IPS-20b (cell line): ENCODE data around the gene EME1.
"Not testable (repeated sequence)": the region's sequence is repeated elsewhere in the genome, so short reads cannot be mapped to it uniquely, and the experiment has no call there.

Experiments
- H3K27ac ChIP-seq: one replicate; pipeline ENCODE4 v1.5.1; 2013; ENCODE audit warnings: low read length
- H3K27me3 ChIP-seq: 2 replicates; pipeline ENCODE4 v1.6.1; 2013; ENCODE audit warnings: mild to moderate bottlenecking, low read length, inconsistent platforms; ENCODE audit not compliant: insufficient read depth
- H3K36me3 ChIP-seq: 2 replicates; pipeline ENCODE4 v1.6.1; 2013; ENCODE audit warnings: low read depth, mild to moderate bottlenecking, inconsistent platforms, low read length, moderate library complexity; ENCODE audit not compliant: insufficient read depth
- H3K4me1 ChIP-seq: 2 replicates; pipeline ENCODE4 v1.6.1; 2013; ENCODE audit warnings: mild to moderate bottlenecking, control low read depth, inconsistent platforms, low read length, moderate library complexity; ENCODE audit not compliant: insufficient read depth
- H3K4me3 ChIP-seq: 2 replicates; pipeline ENCODE4 v1.5.1; 2013; ENCODE audit warnings: mild to moderate bottlenecking, low read length, inconsistent platforms
- H3K9ac ChIP-seq: 2 replicates; pipeline ENCODE4 v1.6.1; 2013; ENCODE audit warnings: low read depth, mild to moderate bottlenecking, inconsistent platforms, low read length, moderate library complexity
- H3K9me3 ChIP-seq: 2 replicates; pipeline ENCODE4 v1.6.1; 2013; ENCODE audit warnings: mild to moderate bottlenecking, low read depth, low read length, inconsistent platforms; ENCODE audit not compliant: insufficient read depth

EME1 gene, protein sequence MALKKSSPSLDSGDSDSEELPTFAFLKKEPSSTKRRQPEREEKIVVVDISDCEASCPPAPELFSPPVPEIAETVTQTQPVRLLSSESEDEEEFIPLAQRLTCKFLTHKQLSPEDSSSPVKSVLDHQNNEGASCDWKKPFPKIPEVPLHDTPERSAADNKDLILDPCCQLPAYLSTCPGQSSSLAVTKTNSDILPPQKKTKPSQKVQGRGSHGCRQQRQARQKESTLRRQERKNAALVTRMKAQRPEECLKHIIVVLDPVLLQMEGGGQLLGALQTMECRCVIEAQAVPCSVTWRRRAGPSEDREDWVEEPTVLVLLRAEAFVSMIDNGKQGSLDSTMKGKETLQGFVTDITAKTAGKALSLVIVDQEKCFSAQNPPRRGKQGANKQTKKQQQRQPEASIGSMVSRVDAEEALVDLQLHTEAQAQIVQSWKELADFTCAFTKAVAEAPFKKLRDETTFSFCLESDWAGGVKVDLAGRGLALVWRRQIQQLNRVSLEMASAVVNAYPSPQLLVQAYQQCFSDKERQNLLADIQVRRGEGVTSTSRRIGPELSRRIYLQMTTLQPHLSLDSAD

DNA sequence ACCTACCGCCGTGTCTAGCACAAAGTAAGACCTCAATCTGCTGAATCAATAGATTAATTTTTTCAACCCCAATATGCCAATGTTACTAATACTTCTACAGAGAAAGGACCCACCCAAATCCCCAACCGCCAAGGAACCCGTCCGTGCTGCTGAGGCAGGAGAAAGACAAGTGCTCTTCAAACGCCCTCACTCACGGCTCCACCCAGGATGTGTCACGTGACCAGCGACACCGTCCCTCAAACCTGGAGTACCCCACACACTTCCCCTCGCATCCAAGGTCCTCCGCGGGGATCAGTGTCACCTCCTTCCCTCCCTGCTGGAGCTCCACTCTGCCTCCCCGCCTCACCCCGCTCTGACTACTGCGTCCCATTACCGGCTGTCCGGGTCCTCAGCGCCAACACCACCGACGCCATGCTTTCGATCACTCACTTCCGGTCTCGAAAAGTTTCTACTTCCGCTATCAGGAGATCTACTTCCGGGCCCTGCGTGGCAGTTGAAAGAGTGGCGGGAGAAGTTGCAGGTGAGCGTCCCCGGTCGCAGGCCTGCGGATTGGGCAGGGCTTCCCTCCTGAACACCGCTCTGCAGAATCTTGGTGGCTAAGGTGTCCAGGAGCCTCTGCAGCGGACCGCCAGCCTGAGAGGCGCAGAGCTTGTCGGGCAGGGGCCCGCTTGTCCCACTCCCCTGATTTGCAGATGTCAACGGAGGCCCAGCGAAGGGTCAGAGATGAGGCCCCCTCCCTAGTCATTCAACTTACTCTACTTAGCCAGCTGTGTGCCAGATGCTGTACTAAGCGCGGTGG is at the start of gene EME1, which contains the start of gene MRPL27:
Gene EME1, plus strand, starts transcription at position 472 of the 799 bp plus-strand sequence. CDS start 1,980 bp downstream, outside the sequence.
Gene MRPL27, minus strand, starts transcription at position 427 of the 799 bp plus-strand sequence. Its CDS starts 14 bp downstream, at position 413.
- peak within 1 kb of the TSS; percentile 97 for H3K9ac ChIP-seq
- H3K27ac ChIP-seq = peak within 1 kb of the TSS; percentile 96
- peaks cover 60% of the 10 kb centered on the region for H3K36me3 ChIP-seq
- no peaks in the 10 kb centered on the region for H3K9me3 ChIP-seq
- H3K4me1 ChIP-seq = peaks cover 5% of the 10 kb centered on the region; the same call in 1 of the 2 replicates
- no peaks in the 10 kb centered on the region for H3K27me3 ChIP-seq
- H3K4me3 ChIP-seq = peak within 1 kb of the TSS; percentile 94

DNA sequence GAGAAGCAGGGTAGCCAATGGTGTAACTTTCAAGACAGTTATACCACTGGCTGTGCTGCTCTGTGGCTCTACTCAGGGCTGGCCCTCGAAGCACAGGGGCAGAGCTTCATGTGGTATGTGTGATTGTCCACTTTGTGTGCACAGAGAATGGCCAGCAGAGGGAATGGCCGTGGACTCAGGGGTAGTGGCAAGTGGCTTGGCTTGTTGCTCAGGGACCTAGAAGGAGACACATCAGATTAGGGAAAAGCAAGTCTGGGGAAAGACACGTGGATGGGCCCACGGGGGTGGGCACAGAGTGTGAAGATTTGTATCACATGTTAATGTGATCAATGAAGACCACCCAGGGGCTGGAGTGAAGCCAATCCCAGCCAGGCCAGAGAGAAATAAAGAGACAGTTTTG is 47.1 kb upstream of the EME1 start:
- no peaks in the 10 kb centered on the region for H3K9me3 ChIP-seq
- H3K4me3 ChIP-seq = no peak overlapping the region

DNA sequence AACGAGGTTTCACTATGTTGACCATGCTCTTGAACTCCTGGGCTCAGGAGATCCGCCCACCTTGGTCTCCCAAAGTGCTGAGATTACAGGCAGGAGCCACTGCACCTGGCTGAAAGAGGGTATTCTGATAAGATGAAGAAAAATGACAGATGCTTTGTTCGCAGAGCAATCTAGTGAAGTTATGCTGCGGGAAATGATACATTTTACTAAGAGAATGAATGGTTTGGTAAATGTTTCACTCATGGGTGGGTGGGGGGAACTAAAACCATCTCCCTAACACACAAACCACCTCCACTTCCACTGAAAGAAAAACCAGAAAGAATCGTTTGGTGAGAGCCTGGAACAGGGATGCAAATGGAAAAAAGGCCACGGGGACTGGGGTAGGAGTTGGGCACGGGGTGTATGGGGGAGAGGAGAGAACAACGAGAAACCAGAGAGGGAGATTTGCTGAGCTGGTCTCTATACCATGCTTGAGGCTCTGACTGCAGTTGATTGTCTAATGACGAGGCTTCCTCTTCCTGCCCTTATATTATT is 46.1 kb upstream of the EME1 start:
- Histone ChIP-seq H3K36me3 (no peaks in the 10 kb centered on the region), H3K27me3 (no peaks in the 10 kb centered on the region), H3K4me1 (no peaks in the 10 kb centered on the region), H3K9me3 (no peaks in the 10 kb centered on the region), H3K9ac (no peak overlapping the region), H3K27ac (no peak overlapping the region), H3K4me3 (no peak overlapping the region)

More for the DNA sequence above, 47.1 kb upstream of the EME1 start:
- Histone ChIP-seq H3K36me3 (no peaks in the 10 kb centered on the region), H3K4me1 (no peaks in the 10 kb centered on the region), H3K9ac (no peak overlapping the region), H3K27me3 (no peaks in the 10 kb centered on the region), H3K27ac (no peak overlapping the region)

DNA sequence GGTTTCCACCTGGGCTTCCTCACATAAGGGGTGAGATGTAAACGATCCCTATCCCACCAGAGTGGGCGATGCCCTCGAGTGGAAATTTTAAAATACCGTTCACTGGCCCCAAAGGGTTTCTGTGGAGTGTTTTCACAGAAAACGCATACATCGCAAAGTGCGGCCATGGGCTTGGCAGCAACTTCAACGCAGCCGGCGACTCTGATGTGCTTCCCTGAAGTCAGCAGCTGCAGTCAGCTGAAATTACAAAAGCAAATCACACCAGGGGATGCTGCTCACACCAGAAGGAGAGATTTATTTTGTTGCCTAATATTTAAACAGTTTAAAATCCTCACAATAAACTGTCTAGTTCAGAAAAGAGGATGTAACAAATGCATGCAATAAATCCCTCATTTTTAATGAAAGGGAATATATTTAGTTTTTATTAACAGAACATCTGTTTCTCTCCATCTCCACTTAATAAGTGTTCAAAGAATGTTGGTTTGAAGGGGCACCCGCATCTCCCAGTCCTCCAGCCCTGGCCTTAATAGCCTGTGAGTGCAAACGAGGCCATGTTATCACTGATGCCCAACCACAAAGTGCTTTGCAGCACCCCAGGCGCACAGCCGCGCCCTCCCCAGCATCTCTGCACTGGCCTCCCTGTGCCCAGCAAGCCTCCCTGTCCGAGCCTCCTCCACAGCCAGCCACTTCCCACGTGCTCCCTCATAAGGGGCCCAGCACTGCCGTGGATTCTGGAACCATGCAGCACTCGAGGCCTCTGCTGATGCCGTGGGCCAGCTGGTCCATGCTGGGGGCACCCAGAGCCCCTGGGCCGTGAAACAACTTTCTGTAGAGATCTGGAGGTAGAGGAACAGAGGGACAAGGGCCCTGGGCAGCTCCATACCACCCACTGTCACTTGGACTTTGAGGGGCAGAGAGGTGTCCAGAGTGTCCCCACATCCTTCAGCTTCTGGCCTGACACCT is 44.4 kb upstream of the EME1 start:
- H3K27me3 ChIP-seq = no peaks in the 10 kb centered on the region
- no peaks in the 10 kb centered on the region for H3K36me3 ChIP-seq
- H3K9me3 ChIP-seq = no peaks in the 10 kb centered on the region
- no peak overlapping the region for H3K27ac ChIP-seq
- no peak overlapping the region for H3K4me3 ChIP-seq
- H3K4me1 ChIP-seq = no peaks in the 10 kb centered on the region
- no peak overlapping the region for H3K9ac ChIP-seq

DNA sequence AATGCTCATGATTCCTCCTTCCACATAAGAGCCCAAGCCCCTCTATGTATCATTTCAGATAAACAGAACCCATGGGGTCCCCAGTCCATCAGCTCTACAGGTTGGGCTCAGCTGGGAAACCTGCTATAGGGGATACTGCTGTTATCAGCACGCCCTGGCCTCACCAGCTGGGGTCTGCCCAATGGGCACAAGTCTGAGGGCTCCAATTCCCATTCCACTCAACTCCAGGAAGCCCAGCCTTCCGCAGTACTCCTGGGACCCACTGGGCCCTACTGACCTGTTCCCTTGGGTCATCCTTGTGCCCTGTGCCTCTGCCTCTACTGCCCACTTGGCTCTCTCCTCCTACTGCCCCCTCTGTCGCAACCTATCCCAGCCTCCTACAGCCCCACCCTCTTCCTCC is 43.3 kb upstream of the EME1 start:
- no peaks in the 10 kb centered on the region for H3K4me1 ChIP-seq
- no peak overlapping the region for H3K27ac ChIP-seq
- H3K4me3 ChIP-seq = no peak overlapping the region
- H3K27me3 ChIP-seq = no peaks in the 10 kb centered on the region
- H3K36me3 ChIP-seq = no peaks in the 10 kb centered on the region
- no peak overlapping the region for H3K9ac ChIP-seq
- no peaks in the 10 kb centered on the region for H3K9me3 ChIP-seq

DNA sequence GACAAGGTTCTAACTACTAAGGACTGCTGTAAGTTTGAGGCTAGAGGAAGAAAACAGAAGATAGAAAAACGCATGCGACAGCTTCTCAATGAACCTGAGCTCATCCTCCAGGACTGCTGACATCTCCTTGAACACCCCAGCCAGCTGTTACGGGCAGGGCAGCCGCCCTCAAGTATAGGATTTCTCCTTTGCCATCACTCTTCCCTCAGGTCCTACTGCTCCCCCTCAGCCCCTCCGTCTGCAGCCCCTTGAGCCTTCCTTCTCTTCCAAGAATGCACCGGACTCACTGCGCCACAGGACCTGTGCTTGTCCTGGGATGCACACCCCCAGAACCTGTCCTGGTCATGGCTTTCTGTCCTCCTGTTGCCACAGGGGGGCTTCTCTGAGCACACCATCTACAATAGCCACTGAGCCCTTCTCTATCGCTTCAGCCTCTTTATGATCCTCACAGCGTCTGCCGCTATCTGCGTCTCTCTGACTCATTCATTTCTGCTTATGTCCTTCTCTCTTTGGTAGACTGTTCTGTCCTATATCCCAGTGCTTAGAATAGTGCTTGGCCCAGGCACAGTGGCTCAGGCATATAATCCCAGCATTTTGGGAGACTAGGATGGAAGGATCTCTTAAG is 42.8 kb upstream of the EME1 start:
- H3K9me3 ChIP-seq = no peaks in the 10 kb centered on the region
- H3K27ac ChIP-seq = no peak overlapping the region
- no peaks in the 10 kb centered on the region for H3K27me3 ChIP-seq
- H3K9ac ChIP-seq = no peak overlapping the region
- H3K4me3 ChIP-seq = no peak overlapping the region
- H3K4me1 ChIP-seq = no peaks in the 10 kb centered on the region
- no peaks in the 10 kb centered on the region for H3K36me3 ChIP-seq

DNA sequence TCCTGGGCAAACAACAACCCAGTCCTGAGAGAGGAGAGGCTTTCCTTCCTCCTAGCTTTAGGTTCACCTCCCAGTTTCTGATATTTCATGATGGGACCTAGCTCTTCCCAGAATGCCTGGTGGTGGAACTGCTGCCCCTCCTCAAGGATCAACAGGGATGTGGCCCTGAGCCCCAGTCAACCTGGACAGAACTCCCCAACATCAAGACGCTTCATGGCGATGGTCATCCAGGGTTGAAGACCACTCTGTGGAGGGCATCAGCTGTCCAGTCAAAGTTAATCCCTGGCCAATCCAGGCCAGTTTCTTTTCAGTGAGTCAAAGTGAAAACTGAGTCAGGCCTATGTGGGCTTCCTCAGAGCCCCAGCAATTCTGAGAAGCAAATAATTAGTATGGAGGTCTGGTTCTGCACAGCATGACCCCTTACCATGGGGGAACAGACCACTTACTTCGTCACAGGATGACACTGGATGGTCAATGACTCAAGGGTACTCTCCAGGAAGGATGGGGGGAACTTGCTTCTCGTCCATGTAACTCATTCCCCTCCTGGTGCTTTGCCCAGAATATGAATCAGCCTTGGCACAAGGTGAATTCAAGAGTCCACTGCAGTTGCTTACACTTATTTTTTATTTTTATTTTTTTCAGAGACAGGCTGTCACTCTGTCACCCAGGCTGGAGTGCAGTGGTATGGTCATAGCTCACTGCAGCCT is 41.8 kb upstream of the EME1 start:
- Histone ChIP-seq H3K27me3 (no peaks in the 10 kb centered on the region), H3K27ac (no peak overlapping the region), H3K9me3 (no peaks in the 10 kb centered on the region), H3K4me1 (no peaks in the 10 kb centered on the region), H3K36me3 (no peaks in the 10 kb centered on the region), H3K9ac (no peak overlapping the region), H3K4me3 (no peak overlapping the region)

DNA sequence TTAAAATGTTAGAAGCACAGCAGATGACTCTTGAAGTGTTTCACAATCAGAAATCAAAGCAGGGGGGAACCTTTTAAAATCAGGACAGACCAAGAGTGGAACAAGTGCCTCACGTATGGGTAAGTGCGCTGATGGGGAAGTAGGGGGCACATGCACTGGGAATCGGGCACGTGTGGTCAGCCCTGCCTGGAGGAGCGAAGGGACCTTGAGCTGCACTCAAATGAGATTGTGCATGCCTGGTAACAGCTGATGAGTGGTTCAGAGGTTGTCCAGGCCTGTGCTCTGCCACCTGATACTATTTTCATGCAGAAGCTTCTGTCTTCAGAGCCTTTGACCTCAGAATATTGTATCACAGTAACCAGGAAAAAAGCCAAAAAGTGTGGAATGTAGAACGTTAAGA is 40.8 kb upstream of the EME1 start:
- H3K27me3 ChIP-seq = no peaks in the 10 kb centered on the region
- H3K4me1 ChIP-seq = no peaks in the 10 kb centered on the region
- H3K27ac ChIP-seq = no peak overlapping the region
- H3K4me3 ChIP-seq = no peak overlapping the region
- no peaks in the 10 kb centered on the region for H3K36me3 ChIP-seq
- no peak overlapping the region for H3K9ac ChIP-seq
- H3K9me3 ChIP-seq = no peaks in the 10 kb centered on the region

DNA sequence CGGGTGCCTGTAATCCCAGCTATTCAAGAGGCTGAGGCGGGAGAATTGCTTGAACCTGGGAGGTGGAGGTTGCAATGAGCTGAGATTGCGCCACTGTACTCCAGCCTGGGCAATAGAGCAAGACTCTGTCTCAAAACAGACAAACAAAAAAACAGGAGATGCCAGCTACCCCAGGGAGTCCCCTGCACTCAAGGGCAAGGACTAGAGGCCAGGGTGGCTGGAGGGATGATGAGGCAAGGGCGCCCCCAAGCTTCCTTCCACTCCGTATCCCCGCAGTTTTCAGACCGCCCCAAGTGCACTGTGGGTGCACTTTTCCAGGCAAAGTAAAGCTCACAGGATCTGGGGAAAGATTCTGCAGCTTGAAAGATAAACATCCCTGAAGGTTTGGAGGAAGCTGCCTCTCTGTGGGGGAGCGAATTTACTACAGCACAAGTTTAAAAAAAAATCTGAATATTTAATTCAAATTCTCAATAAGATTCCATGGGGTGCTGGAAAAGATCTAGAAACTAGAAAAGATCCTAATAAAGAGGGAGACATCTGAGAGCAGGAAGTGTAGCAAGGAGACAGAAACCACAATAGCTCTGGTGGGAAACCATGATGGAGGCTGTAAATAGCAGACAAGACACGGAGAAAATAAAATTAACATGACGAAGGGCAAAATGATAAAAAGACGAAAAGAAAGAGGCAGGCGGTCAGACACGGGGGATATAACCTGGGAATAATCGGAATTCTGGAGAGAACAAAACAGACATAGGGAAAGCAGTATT is 39.6 kb upstream of the EME1 start:
- not testable (repeated sequence) for H3K4me1 ChIP-seq, H3K36me3 ChIP-seq, H3K9me3 ChIP-seq, H3K27me3 ChIP-seq, H3K9ac ChIP-seq, H3K4me3 ChIP-seq, H3K27ac ChIP-seq

DNA sequence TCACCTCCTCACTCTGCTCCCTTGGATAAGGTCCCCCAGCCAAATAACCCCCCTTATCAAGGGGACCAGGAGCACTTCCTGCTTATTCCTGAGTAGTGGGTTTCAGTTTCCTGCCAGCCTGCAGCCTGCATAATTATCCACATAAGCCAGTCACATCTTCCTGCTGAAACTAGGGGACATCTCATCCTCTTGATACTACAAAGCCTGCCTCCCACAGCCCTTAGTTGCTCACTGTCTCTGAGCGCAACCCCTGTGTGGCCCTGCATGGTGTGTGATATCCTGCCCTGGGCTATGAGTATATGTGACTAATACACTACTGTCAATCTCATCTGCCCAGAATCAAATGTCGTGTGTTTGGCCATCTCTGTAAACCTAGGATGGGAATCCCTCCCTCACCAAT is 35.1 kb upstream of the EME1 start:
- H3K27ac ChIP-seq = no peak overlapping the region
- no peak overlapping the region for H3K9ac ChIP-seq
- no peaks in the 10 kb centered on the region for H3K4me1 ChIP-seq
- no peak overlapping the region for H3K4me3 ChIP-seq
- H3K27me3 ChIP-seq = no peaks in the 10 kb centered on the region
- peaks cover 6% of the 10 kb centered on the region; the same call in 1 of the 2 replicates for H3K9me3 ChIP-seq
- no peaks in the 10 kb centered on the region for H3K36me3 ChIP-seq
